RWPE2 (cell line): ENCODE data around the gene CENPF.
"Not testable (repeated sequence)": the region's sequence is repeated elsewhere in the genome, so short reads cannot be mapped to it uniquely, and the experiment has no call there.

Source experiments
- ATAC-seq: fragments of 200-7000 bp; cut with Tn5 transposase; 3 replicates; pipeline ENCODE4 v1.9.1; 2021; ENCODE audit warnings: low read depth
- DNase-seq: peaks from one replicate; pipeline ENCODE4 v3.0.0-alpha.2; 2020; ENCODE audit warnings: low spot score
- H3K27ac ChIP-seq: fragments of 450-650 bp; 2 replicates; pipeline ENCODE4 v1.5.1; 2017; ENCODE audit warnings: mild to moderate bottlenecking; ENCODE audit not compliant: poor library complexity, severe bottlenecking
- H3K27me3 ChIP-seq: fragments of 250-450 bp; sonication (Bioruptor Pico); 2 replicates; pipeline ENCODE4 v1.5.1; 2021; ENCODE audit warnings: mild to moderate bottlenecking, moderate library complexity; ENCODE audit not compliant: insufficient read depth, poor library complexity, severe bottlenecking
- H3K36me3 ChIP-seq: fragments of 250-450 bp; sonication (Bioruptor Pico); 2 replicates; pipeline ENCODE4 v1.5.1; 2020; ENCODE audit warnings: low read depth, mild to moderate bottlenecking, moderate library complexity
- H3K4me1 ChIP-seq: fragments of 250-450 bp; sonication (Bioruptor Pico); 2 replicates; pipeline ENCODE4 v1.5.1; 2021; ENCODE audit warnings: mild to moderate bottlenecking, moderate library complexity; ENCODE audit not compliant: insufficient read depth, poor library complexity, severe bottlenecking
- H3K4me3 ChIP-seq: fragments of 250-450 bp; sonication (Bioruptor Pico); 2 replicates; pipeline ENCODE4 v1.5.1; 2021; ENCODE audit warnings: mild to moderate bottlenecking, moderate library complexity; ENCODE audit not compliant: severe bottlenecking
- H3K9me3 ChIP-seq: fragments of 250-450 bp; sonication (Bioruptor Pico); 2 replicates; pipeline ENCODE4 v1.5.1; 2021; ENCODE audit warnings: mild to moderate bottlenecking, moderate library complexity; ENCODE audit not compliant: severe bottlenecking
- TF ChIP-seq, protein P1 (sequence below): fragments of 450-650 bp; IDR thresholded peaks from one replicate; pipeline ENCODE4 v1.5.1; 2017; ENCODE audit warnings: mild to moderate bottlenecking, moderate library complexity; ENCODE audit not compliant: poor library complexity, severe bottlenecking

CENPF gene

DNA sequence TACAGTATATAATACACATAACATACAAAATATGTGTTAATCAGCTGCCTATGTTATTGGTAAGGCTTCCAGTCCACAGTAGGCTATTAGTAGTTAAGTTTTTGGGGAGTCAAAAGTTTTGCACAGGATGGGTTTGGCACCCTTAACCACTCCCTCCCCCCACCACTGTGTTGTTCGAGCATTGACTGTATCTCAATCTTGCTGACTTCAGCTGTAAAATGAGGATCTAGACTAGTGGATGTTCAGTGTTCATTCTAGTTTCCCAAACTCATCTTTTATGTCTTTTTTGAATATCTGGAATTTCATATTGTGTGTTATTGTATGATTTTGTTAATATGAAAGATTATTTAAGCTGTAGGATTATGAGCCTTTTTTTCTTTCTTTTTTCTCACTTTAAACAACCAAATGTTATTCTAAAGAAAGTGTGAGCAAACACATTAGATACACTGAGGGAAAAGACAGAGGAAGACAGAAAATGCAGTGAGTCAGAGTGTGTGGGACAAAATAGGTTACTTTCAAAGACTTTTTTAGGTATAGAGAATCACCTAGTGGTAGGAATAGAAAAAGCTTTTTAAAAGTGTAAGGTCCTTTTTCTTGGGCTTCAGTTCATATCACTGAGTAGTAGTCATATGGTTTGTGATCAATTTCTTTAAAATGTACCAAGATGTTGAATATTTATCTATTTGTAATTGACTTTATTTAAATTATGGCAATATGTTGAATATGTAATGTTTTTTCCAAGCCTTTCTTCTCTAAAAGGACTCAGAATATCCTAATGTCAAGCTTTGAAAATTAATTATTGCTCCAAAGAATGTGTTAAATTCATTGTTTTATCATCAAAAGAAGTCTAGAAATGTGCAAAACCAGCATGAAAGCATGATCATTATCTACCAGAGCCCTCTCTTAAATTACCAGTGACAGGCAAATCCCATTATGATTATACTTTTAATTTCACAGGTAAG lies 17.9 kb upstream of the CENPF start:
- DNase-seq (no peak), ATAC-seq (peak; percentile 62)
- Histone ChIP-seq H3K36me3 (no peaks in the 10 kb centered on the region), H3K9me3 (no peaks in the 10 kb centered on the region), H3K27ac (peak overlapping the region; percentile 74), H3K27me3 (no peaks in the 10 kb centered on the region), H3K4me1 (peaks cover 45% of the 10 kb centered on the region), H3K4me3 (no peak overlapping the region)
- TF ChIP-seq, protein P1, sequence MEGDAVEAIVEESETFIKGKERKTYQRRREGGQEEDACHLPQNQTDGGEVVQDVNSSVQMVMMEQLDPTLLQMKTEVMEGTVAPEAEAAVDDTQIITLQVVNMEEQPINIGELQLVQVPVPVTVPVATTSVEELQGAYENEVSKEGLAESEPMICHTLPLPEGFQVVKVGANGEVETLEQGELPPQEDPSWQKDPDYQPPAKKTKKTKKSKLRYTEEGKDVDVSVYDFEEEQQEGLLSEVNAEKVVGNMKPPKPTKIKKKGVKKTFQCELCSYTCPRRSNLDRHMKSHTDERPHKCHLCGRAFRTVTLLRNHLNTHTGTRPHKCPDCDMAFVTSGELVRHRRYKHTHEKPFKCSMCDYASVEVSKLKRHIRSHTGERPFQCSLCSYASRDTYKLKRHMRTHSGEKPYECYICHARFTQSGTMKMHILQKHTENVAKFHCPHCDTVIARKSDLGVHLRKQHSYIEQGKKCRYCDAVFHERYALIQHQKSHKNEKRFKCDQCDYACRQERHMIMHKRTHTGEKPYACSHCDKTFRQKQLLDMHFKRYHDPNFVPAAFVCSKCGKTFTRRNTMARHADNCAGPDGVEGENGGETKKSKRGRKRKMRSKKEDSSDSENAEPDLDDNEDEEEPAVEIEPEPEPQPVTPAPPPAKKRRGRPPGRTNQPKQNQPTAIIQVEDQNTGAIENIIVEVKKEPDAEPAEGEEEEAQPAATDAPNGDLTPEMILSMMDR: peak; percentile 91

DNA sequence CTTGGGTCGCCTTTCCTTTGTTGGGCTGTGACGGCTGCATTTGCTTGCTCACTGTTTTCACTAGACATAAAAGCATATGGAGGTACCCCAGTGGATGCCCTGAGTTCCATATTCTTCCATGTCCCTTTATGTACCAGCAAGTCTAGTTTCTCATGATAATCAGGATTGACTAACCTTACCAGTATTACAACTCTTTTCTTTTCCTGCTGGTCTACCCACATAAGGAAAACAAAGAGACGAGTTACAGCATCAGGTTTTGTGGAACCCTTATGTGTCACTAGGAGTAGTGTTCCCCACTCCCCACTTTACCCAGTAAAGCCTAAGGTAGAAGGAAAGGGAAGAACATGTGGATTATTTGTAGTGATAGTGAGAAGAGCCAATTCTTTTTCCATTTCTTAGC lies 16.4 kb upstream of the CENPF start:
- no peaks in the 10 kb centered on the region for H3K27me3 ChIP-seq
- no peak overlapping the region for H3K27ac ChIP-seq
- H3K36me3 ChIP-seq: no peaks in the 10 kb centered on the region
- no peak for ATAC-seq
- DNase-seq: no peak
- peaks cover 32% of the 10 kb centered on the region for H3K4me1 ChIP-seq
- TF ChIP-seq, protein P1: no peak
- no peaks in the 10 kb centered on the region for H3K9me3 ChIP-seq
- H3K4me3 ChIP-seq: no peak overlapping the region

DNA sequence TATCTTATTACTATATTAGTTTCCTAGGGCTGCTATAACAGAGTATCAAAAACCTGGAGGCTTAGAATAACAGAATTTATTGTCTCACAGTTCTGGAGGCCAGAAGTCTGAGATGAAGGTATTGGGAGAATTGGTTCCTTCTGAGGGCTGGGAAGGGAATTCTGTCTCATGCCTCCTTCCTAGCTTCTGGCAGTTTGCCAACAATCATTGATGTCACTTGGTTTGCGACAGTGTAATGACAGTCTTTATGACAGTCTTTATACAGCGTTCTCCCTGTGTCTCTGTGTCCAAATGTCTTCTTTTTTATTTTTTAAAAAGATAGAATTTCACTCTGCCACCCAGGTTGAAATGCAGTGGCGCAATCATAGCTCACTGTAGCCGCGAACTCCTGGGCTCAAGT lies 15.8 kb upstream of the CENPF start:
- DNase-seq (no peak), ATAC-seq (no peak)
- Histone ChIP-seq H3K4me3 (no peak overlapping the region), H3K36me3 (no peaks in the 10 kb centered on the region), H3K9me3 (no peaks in the 10 kb centered on the region), H3K27ac (no peak overlapping the region), H3K27me3 (no peaks in the 10 kb centered on the region), H3K4me1 (peaks cover 27% of the 10 kb centered on the region)
- TF ChIP-seq, protein P1: no peak

- H3K4me3 ChIP-seq: no peak overlapping the region
- no peaks in the 10 kb centered on the region for H3K27me3 ChIP-seq
- no peak overlapping the region for H3K27ac ChIP-seq
- H3K9me3 ChIP-seq: no peaks in the 10 kb centered on the region
- ATAC-seq: no peak
- DNase-seq: no peak
- H3K36me3 ChIP-seq: no peaks in the 10 kb centered on the region
- TF ChIP-seq, protein P1: no peak
- peaks cover 10% of the 10 kb centered on the region for H3K4me1 ChIP-seq
Observed at GRCh38 chr1:214588963-214589597, 13.9 kb upstream of the CENPF start.

DNA sequence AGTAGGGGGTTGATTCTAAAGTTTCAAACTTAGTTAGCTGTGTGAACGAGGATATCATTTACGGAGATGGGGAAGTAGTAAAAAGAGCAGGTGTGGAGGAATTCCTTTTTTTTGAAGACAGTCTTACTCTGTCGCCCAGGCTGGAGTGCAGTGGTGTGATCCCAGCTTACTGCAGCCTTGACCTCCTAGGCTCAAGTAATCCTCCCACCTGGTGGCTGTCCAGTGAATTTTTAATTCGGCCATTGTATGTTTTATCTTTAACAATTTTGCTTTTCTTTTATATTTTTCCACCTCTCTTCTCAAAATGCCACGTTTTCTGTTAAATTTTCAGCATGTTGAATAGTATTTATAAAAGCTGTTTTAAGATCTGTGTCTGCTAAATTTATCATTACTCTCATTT lies 12.3 kb upstream of the CENPF start:
- no peak overlapping the region for H3K4me3 ChIP-seq
- TF ChIP-seq, protein P1: no peak
- H3K27me3 ChIP-seq: no peaks in the 10 kb centered on the region
- H3K27ac ChIP-seq: no peak overlapping the region
- no peaks in the 10 kb centered on the region for H3K4me1 ChIP-seq
- no peak for ATAC-seq
- no peaks in the 10 kb centered on the region for H3K9me3 ChIP-seq
- no peaks in the 10 kb centered on the region for H3K36me3 ChIP-seq
- DNase-seq: no peak

DNA sequence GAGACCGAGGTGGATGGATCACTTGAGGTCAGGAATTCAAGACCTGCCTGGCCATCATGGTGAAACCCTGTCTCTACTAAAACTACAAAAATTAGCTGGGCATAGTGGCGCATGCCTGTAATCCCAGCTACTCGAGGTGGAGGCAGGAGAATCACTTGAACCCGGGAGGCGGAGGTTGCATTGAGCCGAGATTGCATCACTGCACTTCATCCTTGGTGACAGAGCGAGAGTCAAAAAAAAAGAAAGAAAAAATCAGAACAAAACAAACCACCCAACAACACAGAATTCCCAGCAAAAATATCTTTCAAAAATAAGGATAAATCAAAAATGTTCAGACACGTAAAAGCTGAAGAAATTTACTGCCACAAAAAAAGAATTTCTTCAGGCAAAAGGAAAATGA lies 11.1 kb upstream of the CENPF start:
- H3K4me1 ChIP-seq, H3K36me3 ChIP-seq, H3K9me3 ChIP-seq, ATAC-seq, H3K4me3 ChIP-seq, H3K27ac ChIP-seq, DNase-seq, H3K27me3 ChIP-seq: not testable (repeated sequence)
